Peyer's patch (tissue), 4 donors: ENCODE measurements around the gene CAMP.

Experiments used
- POLR2A ChIP-seq, 2 donors: fragments of 450-650 bp; IDR thresholded peaks; one replicate each; pipeline ENCODE4 v1.5.1; 2017; ENCODE audit warnings: antibody characterized with exemption in 2 of 2, mild to moderate bottlenecking in 2 of 2, moderate library complexity in 2 of 2
- TF ChIP-seq, protein P1 (sequence below), 6 experiments: fragments of 450-650 bp in 4 of 6; fragments of 200-600 bp in 2 of 6; sonication (generic) in 1 of 6; IDR thresholded peaks; one replicate each; pipeline ENCODE4 v1.5.1; 2017 to 2019; ENCODE audit warnings: antibody characterized with exemption in 6 of 6, mild to moderate bottlenecking in 3 of 6, moderate library complexity in 1 of 6

DNA sequence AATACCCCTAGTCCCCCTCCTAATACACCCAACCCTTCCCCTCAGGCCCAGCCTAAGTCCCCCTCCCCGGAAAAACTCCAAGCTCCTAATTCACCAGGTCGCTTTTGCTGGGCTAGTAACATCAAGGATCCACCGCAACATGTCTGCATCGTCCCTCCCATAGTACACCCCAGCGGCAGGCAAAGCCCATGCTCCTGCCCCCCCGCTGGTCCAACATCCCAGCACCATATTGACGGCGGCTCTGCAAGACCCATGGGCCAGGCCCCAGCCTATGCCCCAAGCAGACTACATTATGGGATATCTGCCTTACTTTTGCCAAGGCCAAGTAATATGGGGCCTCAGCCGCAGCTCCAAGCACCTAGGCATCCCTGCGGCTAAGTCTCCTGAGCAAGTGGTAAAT is 51.2 kb downstream of the CAMP start:
- TF ChIP-seq POLR2A (IDR thresholded peaks at IDR 0.05): no peak
- TF ChIP-seq, protein P1, sequence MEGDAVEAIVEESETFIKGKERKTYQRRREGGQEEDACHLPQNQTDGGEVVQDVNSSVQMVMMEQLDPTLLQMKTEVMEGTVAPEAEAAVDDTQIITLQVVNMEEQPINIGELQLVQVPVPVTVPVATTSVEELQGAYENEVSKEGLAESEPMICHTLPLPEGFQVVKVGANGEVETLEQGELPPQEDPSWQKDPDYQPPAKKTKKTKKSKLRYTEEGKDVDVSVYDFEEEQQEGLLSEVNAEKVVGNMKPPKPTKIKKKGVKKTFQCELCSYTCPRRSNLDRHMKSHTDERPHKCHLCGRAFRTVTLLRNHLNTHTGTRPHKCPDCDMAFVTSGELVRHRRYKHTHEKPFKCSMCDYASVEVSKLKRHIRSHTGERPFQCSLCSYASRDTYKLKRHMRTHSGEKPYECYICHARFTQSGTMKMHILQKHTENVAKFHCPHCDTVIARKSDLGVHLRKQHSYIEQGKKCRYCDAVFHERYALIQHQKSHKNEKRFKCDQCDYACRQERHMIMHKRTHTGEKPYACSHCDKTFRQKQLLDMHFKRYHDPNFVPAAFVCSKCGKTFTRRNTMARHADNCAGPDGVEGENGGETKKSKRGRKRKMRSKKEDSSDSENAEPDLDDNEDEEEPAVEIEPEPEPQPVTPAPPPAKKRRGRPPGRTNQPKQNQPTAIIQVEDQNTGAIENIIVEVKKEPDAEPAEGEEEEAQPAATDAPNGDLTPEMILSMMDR (IDR thresholded peaks at IDR 0.05): no peak
